Measurements from ENCODE around the gene RANBP9.

The RANBP9 gene

DNA sequence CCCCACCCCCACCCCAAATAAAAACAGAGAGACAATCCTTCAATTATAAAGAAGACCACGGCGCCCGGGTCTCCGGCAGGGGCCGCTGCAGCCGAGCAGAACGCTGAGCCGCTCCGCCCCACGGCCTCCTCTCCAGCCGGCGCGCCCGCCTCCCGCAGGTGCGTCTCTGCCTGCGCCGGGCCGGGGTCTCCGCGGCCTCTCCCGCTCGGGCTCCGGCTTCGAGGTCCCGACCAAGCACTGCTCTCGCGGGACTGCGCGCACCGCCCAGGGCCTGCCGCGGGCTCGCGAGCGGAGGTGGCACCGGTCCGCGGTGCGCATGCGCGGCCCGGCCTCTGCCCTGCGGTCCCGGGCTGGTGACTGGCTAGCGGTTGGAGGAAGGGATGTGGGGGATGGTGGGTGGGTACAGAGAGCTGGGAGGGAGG is 137.5 kb downstream of the RANBP9 start (continued):
- TF ChIP-seq, protein P1, sequence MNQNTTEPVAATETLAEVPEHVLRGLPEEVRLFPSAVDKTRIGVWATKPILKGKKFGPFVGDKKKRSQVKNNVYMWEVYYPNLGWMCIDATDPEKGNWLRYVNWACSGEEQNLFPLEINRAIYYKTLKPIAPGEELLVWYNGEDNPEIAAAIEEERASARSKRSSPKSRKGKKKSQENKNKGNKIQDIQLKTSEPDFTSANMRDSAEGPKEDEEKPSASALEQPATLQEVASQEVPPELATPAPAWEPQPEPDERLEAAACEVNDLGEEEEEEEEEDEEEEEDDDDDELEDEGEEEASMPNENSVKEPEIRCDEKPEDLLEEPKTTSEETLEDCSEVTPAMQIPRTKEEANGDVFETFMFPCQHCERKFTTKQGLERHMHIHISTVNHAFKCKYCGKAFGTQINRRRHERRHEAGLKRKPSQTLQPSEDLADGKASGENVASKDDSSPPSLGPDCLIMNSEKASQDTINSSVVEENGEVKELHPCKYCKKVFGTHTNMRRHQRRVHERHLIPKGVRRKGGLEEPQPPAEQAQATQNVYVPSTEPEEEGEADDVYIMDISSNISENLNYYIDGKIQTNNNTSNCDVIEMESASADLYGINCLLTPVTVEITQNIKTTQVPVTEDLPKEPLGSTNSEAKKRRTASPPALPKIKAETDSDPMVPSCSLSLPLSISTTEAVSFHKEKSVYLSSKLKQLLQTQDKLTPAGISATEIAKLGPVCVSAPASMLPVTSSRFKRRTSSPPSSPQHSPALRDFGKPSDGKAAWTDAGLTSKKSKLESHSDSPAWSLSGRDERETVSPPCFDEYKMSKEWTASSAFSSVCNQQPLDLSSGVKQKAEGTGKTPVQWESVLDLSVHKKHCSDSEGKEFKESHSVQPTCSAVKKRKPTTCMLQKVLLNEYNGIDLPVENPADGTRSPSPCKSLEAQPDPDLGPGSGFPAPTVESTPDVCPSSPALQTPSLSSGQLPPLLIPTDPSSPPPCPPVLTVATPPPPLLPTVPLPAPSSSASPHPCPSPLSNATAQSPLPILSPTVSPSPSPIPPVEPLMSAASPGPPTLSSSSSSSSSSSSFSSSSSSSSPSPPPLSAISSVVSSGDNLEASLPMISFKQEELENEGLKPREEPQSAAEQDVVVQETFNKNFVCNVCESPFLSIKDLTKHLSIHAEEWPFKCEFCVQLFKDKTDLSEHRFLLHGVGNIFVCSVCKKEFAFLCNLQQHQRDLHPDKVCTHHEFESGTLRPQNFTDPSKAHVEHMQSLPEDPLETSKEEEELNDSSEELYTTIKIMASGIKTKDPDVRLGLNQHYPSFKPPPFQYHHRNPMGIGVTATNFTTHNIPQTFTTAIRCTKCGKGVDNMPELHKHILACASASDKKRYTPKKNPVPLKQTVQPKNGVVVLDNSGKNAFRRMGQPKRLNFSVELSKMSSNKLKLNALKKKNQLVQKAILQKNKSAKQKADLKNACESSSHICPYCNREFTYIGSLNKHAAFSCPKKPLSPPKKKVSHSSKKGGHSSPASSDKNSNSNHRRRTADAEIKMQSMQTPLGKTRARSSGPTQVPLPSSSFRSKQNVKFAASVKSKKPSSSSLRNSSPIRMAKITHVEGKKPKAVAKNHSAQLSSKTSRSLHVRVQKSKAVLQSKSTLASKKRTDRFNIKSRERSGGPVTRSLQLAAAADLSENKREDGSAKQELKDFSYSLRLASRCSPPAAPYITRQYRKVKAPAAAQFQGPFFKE (tag by site-specific recombination; IDR thresholded peaks at IDR 0.05; ENCODE audit: borderline replicate concordance) = no peak
- TF ChIP-seq, protein P2, sequence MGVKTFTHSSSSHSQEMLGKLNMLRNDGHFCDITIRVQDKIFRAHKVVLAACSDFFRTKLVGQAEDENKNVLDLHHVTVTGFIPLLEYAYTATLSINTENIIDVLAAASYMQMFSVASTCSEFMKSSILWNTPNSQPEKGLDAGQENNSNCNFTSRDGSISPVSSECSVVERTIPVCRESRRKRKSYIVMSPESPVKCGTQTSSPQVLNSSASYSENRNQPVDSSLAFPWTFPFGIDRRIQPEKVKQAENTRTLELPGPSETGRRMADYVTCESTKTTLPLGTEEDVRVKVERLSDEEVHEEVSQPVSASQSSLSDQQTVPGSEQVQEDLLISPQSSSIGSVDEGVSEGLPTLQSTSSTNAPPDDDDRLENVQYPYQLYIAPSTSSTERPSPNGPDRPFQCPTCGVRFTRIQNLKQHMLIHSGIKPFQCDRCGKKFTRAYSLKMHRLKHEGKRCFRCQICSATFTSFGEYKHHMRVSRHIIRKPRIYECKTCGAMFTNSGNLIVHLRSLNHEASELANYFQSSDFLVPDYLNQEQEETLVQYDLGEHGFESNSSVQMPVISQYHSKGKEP (tag by site-specific recombination; IDR thresholded peaks at IDR 0.05) = 0 out of 2 replicates have a peak, but pooled peaks have one; percentile 17
- TF ChIP-seq GLIS1 (tag by site-specific recombination; IDR thresholded peaks at IDR 0.05) = no peak
- TF ChIP-seq ZNF610 (tag by site-specific recombination; IDR thresholded peaks at IDR 0.05; ENCODE audit: borderline replicate concordance) = no peak
- no peak for TF ChIP-seq ZNF391 (tag by site-specific recombination; IDR thresholded peaks at IDR 0.05; ENCODE audit: borderline replicate concordance, low read depth)
- no peak for TF ChIP-seq SP7 (tag by site-specific recombination; IDR thresholded peaks at IDR 0.05)
- TF ChIP-seq, protein P3, sequence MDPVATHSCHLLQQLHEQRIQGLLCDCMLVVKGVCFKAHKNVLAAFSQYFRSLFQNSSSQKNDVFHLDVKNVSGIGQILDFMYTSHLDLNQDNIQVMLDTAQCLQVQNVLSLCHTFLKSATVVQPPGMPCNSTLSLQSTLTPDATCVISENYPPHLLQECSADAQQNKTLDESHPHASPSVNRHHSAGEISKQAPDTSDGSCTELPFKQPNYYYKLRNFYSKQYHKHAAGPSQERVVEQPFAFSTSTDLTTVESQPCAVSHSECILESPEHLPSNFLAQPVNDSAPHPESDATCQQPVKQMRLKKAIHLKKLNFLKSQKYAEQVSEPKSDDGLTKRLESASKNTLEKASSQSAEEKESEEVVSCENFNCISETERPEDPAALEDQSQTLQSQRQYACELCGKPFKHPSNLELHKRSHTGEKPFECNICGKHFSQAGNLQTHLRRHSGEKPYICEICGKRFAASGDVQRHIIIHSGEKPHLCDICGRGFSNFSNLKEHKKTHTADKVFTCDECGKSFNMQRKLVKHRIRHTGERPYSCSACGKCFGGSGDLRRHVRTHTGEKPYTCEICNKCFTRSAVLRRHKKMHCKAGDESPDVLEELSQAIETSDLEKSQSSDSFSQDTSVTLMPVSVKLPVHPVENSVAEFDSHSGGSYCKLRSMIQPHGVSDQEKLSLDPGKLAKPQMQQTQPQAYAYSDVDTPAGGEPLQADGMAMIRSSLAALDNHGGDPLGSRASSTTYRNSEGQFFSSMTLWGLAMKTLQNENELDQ (tag by site-specific recombination; IDR thresholded peaks at IDR 0.05; ENCODE audit: low read depth) = no peak
- TF ChIP-seq, protein P4, sequence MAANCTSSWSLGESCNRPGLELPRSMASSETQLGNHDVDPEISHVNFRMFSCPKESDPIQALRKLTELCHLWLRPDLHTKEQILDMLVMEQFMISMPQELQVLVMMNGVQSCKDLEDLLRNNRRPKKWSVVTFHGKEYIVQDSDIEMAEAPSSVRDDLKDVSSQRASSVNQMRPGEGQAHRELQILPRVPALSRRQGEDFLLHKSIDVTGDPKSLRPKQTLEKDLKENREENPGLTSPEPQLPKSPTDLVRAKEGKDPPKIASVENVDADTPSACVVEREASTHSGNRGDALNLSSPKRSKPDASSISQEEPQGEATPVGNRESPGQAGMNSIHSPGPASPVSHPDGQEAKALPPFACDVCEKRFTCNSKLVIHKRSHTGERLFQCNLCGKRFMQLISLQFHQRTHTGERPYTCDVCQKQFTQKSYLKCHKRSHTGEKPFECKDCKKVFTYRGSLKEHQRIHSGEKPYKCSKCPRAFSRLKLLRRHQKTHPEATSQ (tag by site-specific recombination; IDR thresholded peaks at IDR 0.05) = no peak
- TF ChIP-seq GLIS2 (tag by site-specific recombination; IDR thresholded peaks at IDR 0.05) = no peak
- no peak for TF ChIP-seq ZNF48 (tag by site-specific recombination; IDR thresholded peaks at IDR 0.05)

DNA sequence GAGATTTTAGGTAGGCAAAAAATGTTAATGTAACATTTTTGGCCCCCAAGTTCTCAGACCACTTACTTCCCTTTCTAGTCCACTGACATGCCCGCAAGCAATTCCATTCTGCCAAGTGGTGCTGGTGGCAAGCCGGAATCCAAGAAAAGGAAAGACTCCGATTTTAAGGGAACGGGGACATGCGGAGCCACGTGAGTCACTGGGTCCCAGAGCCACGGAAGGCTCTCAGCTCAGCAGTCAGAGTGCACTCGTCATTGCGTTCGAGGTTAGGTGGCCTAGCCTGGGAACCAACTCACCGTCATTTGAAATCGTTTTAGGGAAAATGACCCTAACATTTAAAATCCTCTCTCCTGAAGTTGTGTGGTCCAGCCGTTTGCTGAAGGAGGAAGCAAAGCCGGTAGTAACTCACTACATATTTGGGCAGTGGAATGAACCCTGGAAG is 137.9 kb downstream of the RANBP9 start:
- Histone ChIP-seq H3K36me3 (ENCODE audit: control insufficient read depth in 2 of 2, insufficient read depth in 1 of 2, low read length in 2 of 2) (no peaks in the 10 kb centered on the region), H3K27ac (ENCODE audit: extremely low read depth, low read depth, low read length) (peak overlapping the region; percentile 93; the same call in 1 of the 2 replicates), H3K9me3 (ENCODE audit: control insufficient read depth, insufficient read depth, low read depth, low read length) (no peaks in the 10 kb centered on the region), H3K4me1 (ENCODE audit: control insufficient read depth, insufficient read depth, low read length) (0 out of 2 replicates have a peak, but pooled peaks cover 3% of the 10 kb centered on the region), H3K4me3 (ENCODE audit: low read depth, low read length) (peak overlapping the region; percentile 86)
- ChIA-PET CTCF (interaction anchor here (0.6 to 4.6 kb wide), 13 partner anchors 9 to 505 kb away, joined by 3 to 62 read pairs (median 3); partner anchors contain the start of gene NOL7), POLR2A (interaction anchor here (0.7 to 3.2 kb wide), 18 partner anchors 8 to 405 kb away, joined by 3 to 49 read pairs (median 5); partner anchors contain the start of gene NOL7)
- no peak for TF ChIP-seq ZFP3 (tag by site-specific recombination; IDR thresholded peaks at IDR 0.05; ENCODE audit: low read depth)
- TF ChIP-seq ZNF202 (tag by site-specific recombination; IDR thresholded peaks at IDR 0.05; ENCODE audit: borderline replicate concordance) = no peak
- peak; percentile 80 for TF ChIP-seq ZBTB48 (tag by site-specific recombination; IDR thresholded peaks at IDR 0.05)
- no peak for TF ChIP-seq ZNF664 (tag by site-specific recombination; IDR thresholded peaks at IDR 0.05)
- TF ChIP-seq ZNF16 (tag by site-specific recombination; IDR thresholded peaks at IDR 0.05; ENCODE audit: low read depth) = no peak
- no peak for TF ChIP-seq ZNF184 (tag by site-specific recombination; IDR thresholded peaks at IDR 0.05)
- no peak for TF ChIP-seq SETDB1 (IDR thresholded peaks at IDR 0.05; ENCODE audit: insufficient read length, low read length)
- TF ChIP-seq EGR2 (tag by site-specific recombination; IDR thresholded peaks at IDR 0.05; ENCODE audit: low read depth) = no peak
- TF ChIP-seq, protein P5, sequence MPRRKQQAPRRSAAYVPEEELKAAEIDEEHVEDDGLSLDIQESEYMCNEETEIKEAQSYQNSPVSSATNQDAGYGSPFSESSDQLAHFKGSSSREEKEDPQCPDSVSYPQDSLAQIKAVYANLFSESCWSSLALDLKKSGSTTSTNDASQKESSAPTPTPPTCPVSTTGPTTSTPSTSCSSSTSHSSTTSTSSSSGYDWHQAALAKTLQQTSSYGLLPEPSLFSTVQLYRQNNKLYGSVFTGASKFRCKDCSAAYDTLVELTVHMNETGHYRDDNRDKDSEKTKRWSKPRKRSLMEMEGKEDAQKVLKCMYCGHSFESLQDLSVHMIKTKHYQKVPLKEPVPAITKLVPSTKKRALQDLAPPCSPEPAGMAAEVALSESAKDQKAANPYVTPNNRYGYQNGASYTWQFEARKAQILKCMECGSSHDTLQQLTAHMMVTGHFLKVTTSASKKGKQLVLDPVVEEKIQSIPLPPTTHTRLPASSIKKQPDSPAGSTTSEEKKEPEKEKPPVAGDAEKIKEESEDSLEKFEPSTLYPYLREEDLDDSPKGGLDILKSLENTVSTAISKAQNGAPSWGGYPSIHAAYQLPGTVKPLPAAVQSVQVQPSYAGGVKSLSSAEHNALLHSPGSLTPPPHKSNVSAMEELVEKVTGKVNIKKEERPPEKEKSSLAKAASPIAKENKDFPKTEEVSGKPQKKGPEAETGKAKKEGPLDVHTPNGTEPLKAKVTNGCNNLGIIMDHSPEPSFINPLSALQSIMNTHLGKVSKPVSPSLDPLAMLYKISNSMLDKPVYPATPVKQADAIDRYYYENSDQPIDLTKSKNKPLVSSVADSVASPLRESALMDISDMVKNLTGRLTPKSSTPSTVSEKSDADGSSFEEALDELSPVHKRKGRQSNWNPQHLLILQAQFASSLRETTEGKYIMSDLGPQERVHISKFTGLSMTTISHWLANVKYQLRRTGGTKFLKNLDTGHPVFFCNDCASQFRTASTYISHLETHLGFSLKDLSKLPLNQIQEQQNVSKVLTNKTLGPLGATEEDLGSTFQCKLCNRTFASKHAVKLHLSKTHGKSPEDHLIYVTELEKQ (tag by site-specific recombination; IDR thresholded peaks at IDR 0.05; ENCODE audit: borderline replicate concordance) = no peak
- no peak for TF ChIP-seq ZNF302 (tag by site-specific recombination; IDR thresholded peaks at IDR 0.05; ENCODE audit: low read depth)
- no peak for TF ChIP-seq ZXDB (tag by site-specific recombination; IDR thresholded peaks at IDR 0.05)
- TF ChIP-seq GLIS1 (tag by site-specific recombination; IDR thresholded peaks at IDR 0.05) = no peak
- TF ChIP-seq OSR2 (tag by site-specific recombination; IDR thresholded peaks at IDR 0.05) = no peak
